ENCODE results near the gene ANKH.

The ANKH gene

DNA sequence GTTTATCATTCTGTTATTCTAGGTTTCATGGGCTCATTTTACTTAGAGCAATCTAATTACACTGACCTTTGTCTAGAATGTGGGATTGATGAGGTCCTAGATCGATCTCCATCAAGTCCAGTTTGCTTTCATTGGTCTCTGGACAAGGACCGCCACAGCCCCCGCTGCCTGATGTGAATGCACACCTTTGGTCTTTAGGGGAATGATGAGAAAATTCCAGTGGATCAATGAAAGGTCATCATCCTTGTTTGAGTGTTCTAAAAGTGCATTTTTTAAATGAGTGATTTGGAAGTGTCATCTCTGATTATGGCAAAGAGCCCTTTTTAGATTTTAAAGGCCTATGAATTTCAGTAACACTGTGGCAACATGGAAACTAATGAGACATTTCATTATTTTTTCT lies 2.2 kb upstream of the ANKH start:
- TF ChIP-seq, protein P1, sequence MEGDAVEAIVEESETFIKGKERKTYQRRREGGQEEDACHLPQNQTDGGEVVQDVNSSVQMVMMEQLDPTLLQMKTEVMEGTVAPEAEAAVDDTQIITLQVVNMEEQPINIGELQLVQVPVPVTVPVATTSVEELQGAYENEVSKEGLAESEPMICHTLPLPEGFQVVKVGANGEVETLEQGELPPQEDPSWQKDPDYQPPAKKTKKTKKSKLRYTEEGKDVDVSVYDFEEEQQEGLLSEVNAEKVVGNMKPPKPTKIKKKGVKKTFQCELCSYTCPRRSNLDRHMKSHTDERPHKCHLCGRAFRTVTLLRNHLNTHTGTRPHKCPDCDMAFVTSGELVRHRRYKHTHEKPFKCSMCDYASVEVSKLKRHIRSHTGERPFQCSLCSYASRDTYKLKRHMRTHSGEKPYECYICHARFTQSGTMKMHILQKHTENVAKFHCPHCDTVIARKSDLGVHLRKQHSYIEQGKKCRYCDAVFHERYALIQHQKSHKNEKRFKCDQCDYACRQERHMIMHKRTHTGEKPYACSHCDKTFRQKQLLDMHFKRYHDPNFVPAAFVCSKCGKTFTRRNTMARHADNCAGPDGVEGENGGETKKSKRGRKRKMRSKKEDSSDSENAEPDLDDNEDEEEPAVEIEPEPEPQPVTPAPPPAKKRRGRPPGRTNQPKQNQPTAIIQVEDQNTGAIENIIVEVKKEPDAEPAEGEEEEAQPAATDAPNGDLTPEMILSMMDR (conservative IDR thresholded peaks at IDR 0.05; ENCODE audit: low read length): no peak
- DNase-seq (ENCODE audit: low read depth): no peak
- no peak overlapping the region for H3K4me3 ChIP-seq (ENCODE audit: low read length)

DNA sequence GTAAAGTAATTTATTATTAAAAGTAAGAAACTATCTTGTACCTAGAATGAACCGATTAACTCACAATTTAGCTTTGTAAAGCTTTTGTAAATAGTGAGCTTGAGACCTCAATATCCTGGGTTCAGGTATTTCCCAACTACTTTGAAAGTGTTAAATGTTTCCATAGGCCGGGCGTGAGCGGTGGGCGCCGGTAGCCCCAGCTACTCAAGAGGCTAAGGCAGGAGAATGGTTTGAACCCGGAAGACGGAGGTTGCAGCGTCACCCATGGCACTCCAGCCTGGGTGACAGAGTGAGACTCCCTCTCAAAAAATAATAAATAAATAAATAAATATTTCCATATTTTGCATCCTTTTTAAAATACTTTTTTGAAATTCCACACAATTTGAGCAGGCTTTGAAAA lies 1.5 kb upstream of the ANKH start:
- TF ChIP-seq, protein P1 (conservative IDR thresholded peaks at IDR 0.05; ENCODE audit: low read length): no peak
- DNase-seq (ENCODE audit: low read depth): no peak
- H3K4me3 ChIP-seq (ENCODE audit: low read length): no peak overlapping the region

DNA sequence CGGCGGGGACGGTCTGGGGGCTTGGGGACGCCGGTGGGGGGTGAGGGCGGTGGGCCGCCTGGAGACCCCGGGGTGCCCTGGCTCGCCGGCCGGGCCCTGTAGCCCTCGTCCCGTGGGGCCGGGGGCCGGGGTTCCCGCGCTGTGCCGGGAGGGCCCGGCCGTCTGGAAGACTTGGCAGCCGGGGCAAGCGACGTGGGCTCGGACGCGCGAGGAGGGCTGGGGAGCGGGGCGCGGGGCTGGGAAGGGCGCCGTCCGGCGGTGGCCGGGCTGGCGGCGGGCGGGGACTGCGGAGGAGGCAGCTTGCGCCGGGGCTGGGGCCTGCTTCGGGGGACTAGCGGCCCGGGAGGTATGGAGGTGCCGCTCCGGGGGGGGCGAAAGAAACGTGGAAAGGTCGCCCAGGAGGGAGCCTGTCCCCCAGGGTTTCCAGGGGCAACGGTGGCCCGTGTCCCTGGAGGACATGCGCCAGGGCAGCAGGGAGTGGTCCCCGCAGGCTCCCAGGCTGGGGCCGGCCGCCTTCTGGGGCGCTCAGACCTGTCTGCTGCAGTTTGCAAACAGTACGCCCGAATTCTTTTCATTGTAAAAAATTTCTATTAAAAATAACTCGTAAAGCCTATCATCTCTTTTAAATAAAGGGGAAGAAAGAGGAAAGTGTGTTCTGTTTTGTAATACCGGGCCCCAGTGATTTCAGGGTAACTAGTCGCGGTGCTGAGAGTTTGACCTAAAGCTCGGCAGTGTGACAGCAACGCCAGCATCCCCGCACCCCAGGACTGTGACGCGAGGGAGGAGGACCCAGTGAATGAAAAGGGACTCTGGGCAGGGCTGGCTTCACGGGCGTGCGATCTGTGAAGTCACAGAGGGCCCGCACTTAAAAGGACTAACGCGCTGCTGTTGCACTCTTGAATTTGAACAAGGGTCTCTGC lies 752 bp upstream of the ANKH start:
- peak overlapping the region; percentile 73 for H3K4me3 ChIP-seq (ENCODE audit: low read length)
- TF ChIP-seq, protein P1 (conservative IDR thresholded peaks at IDR 0.05; ENCODE audit: low read length): no peak
- peak; percentile 49 for DNase-seq (ENCODE audit: low read depth)

DNA sequence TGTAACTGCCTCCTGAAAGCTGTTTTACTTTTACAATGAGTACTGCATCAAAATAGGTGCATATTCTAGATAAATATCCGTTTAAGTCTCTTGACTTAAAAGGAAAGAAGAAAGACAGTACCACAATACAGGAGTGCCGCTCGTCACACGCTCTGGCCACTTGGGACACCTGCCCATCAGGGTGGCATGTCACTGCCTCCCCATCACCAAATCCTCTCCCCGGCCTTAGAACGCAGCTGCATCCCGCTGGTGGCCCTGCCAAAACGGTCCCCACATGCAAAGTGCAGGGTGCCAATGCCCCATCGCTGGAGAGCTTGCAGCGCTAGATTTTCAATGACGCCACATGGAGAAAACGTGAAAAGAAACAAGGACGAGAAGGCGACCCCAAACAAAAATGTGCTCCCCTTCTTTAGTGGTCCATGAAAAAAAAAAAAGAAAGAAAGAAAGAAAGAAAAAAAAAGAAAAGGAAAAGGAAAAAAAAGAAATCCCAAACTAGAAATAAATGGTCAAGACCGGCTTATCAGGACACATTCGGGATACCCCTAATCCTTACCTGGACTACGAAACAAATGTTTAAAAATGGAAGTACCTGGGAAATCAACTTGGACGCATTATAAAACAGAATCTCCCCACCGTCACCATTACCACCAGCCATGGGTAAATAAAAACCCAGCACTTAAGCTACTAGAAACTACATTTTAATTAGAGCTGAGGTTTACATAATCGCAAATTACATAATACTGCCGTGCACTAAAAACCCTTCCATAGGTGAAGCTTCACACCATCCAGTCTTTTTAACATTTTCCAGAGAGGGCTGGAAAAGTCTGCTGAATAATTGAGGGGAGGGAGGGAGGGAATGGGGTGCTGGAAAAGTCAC lies 1.0 kb downstream of the ANKH start:
- TF ChIP-seq, protein P1 (conservative IDR thresholded peaks at IDR 0.05; ENCODE audit: low read length): no peak
- DNase-seq (ENCODE audit: low read depth): no peak
- H3K4me3 ChIP-seq (ENCODE audit: low read length): peak overlapping the region; percentile 74

DNA sequence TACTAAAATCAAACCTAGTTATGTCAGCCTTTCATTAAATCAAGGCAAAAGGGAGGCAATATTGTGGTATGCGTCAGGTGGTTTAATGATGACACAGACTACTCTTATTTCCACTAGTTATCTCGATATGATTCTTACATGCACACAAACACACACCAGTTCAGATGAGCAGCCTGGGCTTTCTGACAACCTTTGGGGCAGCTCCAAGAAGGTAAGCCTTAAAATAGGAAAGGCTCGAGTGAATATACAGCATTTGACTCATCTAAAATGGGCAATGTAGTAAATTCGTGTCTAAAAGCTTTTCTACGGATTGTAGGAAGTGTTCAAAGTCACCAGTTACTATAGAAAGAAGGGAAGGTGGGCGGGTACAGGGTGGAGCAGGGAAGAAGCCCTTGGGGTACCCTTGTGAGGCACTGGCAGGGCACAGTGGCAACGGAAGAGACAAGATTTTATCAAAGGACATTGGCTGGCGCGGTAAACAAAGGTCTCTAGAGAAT lies 1.9 kb downstream of the ANKH start:
- TF ChIP-seq, protein P1 (conservative IDR thresholded peaks at IDR 0.05; ENCODE audit: low read length): no peak
- peak overlapping the region; percentile 74 for H3K4me3 ChIP-seq (ENCODE audit: low read length)
- no peak for DNase-seq (ENCODE audit: low read depth)

DNA sequence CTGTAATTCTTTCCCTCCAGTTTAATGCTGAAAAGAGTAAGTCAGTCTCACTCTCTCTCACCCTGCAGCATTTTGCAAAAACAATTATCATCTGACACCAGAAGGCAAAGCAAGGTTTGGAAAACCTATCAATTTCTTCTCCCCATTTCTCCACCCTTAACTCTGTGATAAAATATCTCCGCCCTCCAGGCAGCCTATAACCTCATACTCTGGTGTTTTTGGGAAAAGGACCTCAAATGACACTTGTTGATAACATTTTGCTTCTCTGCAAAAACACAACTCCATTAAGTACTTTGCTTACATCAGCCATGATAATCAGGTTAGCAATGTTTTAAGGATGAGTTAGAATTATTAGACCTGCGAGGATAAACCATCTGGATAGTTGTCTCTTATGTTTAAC lies 2.3 kb downstream of the ANKH start:
- no peak for DNase-seq (ENCODE audit: low read depth)
- TF ChIP-seq, protein P1 (conservative IDR thresholded peaks at IDR 0.05; ENCODE audit: low read length): no peak
- H3K4me3 ChIP-seq (ENCODE audit: low read length): no peak overlapping the region

Measured in AG10803 (cell line).